GM12801 (cell line): ENCODE data around the gene RTTN.

Experiments
- TF ChIP-seq, protein P1 (sequence below): IDR thresholded peaks from one replicate; pipeline ENCODE4 v1.5.1; 2011; ENCODE audit warnings: control low read depth; ENCODE audit not compliant: insufficient read length; ENCODE audit errors: extremely low read depth

Gene RTTN

DNA sequence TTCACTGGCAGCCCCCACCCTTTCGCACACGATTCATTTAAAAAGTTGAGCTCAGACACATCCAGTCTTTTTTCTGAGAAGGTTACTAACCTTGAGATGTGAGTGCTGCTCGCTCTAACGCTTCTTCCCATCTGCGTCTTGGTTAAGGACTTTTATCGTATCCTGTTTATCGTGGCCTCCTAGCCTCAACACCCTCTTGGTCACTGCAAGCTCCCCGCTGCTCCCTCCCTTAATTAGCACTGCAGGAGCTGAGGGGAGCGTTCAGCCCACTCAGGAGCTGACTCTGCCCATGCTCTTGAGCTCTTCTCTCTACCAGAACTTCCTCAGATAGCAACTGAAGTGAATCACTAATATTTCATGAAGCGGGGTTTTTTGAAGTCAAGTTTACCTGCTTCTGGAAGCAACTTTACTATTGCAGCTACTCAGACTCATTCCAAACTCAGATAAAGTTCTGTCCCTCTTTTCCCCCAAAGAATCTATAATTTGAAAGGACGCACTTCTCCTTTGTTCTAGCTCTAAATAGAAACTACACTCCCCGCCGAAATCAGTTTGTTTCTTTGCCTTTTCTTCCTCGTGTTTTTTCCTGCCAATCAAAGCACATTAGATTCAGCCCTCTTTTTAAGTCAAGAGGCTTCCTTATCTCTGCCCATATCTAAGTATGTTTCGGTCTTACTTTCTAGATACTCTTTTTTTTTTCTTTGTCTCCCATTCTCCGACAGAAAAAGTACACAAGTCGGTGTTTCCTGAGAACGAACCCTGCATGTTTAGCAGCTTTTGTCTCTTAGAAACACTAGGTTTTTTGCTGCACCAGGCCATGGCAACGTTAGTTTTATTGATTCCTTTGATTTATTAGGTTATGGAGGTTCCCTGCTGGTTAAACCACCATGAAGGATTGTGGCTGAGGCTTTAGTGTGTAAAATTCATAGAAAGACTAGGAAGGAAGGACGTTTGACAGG, 248.5 kb downstream of the RTTN start:
- TF ChIP-seq, protein P1, sequence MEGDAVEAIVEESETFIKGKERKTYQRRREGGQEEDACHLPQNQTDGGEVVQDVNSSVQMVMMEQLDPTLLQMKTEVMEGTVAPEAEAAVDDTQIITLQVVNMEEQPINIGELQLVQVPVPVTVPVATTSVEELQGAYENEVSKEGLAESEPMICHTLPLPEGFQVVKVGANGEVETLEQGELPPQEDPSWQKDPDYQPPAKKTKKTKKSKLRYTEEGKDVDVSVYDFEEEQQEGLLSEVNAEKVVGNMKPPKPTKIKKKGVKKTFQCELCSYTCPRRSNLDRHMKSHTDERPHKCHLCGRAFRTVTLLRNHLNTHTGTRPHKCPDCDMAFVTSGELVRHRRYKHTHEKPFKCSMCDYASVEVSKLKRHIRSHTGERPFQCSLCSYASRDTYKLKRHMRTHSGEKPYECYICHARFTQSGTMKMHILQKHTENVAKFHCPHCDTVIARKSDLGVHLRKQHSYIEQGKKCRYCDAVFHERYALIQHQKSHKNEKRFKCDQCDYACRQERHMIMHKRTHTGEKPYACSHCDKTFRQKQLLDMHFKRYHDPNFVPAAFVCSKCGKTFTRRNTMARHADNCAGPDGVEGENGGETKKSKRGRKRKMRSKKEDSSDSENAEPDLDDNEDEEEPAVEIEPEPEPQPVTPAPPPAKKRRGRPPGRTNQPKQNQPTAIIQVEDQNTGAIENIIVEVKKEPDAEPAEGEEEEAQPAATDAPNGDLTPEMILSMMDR, result no peak

DNA sequence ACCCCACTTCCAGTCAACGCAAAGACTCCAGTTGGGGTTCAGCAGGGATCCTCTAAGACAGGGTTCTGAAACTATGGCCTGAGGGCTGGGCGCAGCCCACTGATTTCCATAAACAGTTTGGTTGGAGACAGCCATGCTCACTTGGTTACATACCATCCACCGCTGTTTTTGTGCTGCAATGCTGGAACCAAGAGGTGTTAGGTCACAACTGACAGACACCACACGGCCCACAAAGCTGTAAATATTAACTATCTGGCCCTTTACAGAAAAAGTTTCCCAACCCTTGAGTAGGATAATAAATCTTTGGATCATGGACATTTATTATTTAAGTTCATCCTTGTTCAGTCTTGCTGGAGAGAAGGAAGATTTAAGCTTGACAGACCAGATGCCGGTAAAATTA, 249.4 kb downstream of the RTTN start:
- TF ChIP-seq, protein P1, result no peak

DNA sequence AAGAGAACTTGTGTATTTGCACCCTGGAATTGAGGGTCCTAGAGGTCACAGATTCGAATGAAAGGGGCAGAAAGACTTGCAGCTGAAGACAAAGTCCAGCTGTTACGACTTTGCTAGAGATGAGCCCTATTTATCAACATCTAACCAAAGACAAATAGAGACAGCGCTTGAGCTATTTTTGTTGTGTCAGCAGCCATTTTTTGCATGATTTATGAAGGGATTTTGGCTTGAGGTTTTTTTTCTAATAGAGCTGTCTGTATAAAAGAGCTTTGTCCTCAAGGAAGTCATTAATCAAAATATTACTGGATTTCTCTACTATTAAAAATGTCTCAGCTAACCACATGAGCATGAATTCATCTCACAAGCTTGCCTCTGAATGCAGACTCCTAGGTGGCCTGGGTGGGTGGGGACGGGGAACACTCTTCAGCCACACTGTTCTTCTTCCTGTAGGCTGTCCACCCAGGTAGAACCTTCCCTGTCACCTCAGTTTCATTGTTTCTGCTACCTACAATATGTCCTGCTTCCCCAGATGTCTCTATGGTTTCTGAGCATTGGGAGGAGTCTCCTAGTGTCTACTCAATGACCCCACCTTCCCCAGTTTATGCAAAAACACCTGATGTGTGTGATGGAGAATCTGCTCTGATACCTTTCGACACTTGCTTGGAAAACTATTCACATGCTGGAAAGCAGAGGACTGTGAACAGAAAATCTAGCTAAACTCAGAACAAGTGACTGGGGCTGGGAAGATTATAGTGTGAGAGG, 250.6 kb downstream of the RTTN start:
- TF ChIP-seq, protein P1, result no peak

DNA sequence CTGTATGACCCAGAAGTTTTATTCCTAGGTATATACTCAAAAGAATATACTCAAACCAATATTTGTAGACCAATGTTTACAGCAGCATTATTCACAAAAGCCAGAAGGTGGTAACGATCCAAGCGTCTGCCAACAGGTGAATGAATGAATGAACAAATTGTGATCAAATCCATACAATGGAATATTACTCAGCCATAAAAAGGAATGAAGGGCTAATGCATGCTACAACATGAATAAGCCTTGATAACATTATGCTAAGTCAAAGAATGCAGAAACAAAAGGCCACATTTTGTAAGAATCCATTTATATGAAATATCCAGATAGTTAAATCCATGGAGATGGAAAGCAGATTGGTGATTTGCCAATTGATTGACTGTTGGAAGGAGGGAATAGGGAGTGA, 252.3 kb downstream of the RTTN start:
- TF ChIP-seq, protein P1, result no peak
